Liver (tissue), 9 donors: ENCODE data around the gene ARHGEF10L. TPM values are rescaled to one million over a fixed set of nuclear protein-coding genes. Genes with fewer than 3 reads are reported as not detected.

Source experiments
- DNase-seq: peaks from one replicate; pipeline ENCODE4 v3.0.0-alpha.2; 2017; ENCODE audit warnings: low spot score
- H3K27ac ChIP-seq, 2 donors: one replicate each; pipeline ENCODE4 v1.7.0; 2013; ENCODE audit warnings: inconsistent platforms in 2 of 2, low read length in 2 of 2, control low read depth in 1 of 2, low read depth in 1 of 2, mild to moderate bottlenecking in 1 of 2
- H3K27me3 ChIP-seq, 4 donors: one replicate each; pipeline versions ENCODE4 v1.6.1 to v1.7.0; 2013; ENCODE audit warnings: low read length in 3 of 4, inconsistent platforms in 1 of 4, mild to moderate bottlenecking in 1 of 4, moderate library complexity in 1 of 4; ENCODE audit not compliant: control insufficient read depth in 4 of 4, insufficient read depth in 4 of 4
- H3K36me3 ChIP-seq, 4 donors: one replicate each; pipeline versions ENCODE4 v1.6.1 to v1.7.0; 2013; ENCODE audit warnings: low read length in 3 of 4, mild to moderate bottlenecking in 3 of 4, low read depth in 1 of 4, moderate library complexity in 1 of 4; ENCODE audit not compliant: control insufficient read depth in 4 of 4, insufficient read depth in 3 of 4
- H3K4me1 ChIP-seq, 4 donors: one replicate each; pipeline versions ENCODE4 v1.6.1 to v1.7.0; 2013; ENCODE audit warnings: low read length in 3 of 4, mild to moderate bottlenecking in 3 of 4, moderate library complexity in 1 of 4; ENCODE audit not compliant: control insufficient read depth in 4 of 4, insufficient read depth in 4 of 4
- H3K4me3 ChIP-seq, 3 donors: one replicate each; pipeline versions ENCODE4 v1.6.1 to v1.7.0; 2013; ENCODE audit warnings: low read length in 3 of 3, control low read depth in 1 of 3, low read depth in 1 of 3, mild to moderate bottlenecking in 1 of 3
- H3K9ac ChIP-seq, 2 donors: one replicate each; pipeline ENCODE4 v1.7.0; 2013; ENCODE audit warnings: low read length in 2 of 2, mild to moderate bottlenecking in 2 of 2, moderate library complexity in 2 of 2, control low read depth in 1 of 2, low read depth in 1 of 2
- H3K9me3 ChIP-seq, 4 donors: one replicate each; pipeline versions ENCODE4 v1.6.1 to v1.7.0; 2013; ENCODE audit warnings: low read length in 3 of 4; ENCODE audit not compliant: control insufficient read depth in 4 of 4
- CTCF ChIP-seq: fragments of 150-350 bp; IDR thresholded peaks from 2 replicates; pipeline ENCODE4 v1.5.1; 2017; ENCODE audit warnings: improper control_type of control experiment, low read depth, low read length; ENCODE audit not compliant: missing input control
- EGR1 ChIP-seq, 2 donors: IDR thresholded peaks; 2 replicates each; pipeline ENCODE4 v1.6.1; 2016 to 2018; ENCODE audit warnings: antibody characterized with exemption in 2 of 2, low read depth in 2 of 2
- FOXA1 ChIP-seq: IDR thresholded peaks from 2 replicates; pipeline ENCODE4 v1.6.1; 2016; ENCODE audit warnings: antibody characterized with exemption
- FOXA2 ChIP-seq: IDR thresholded peaks from 2 replicates; pipeline ENCODE4 v1.6.1; 2016; ENCODE audit warnings: antibody characterized with exemption
- GABPA ChIP-seq, 2 donors: IDR thresholded peaks in 1 of 2; conservative IDR thresholded peaks in 1 of 2; 2 replicates each; pipeline ENCODE4 v1.6.1; 2016; ENCODE audit warnings: antibody characterized with exemption in 2 of 2, mild to moderate bottlenecking in 1 of 2, moderate library complexity in 1 of 2
- HNF4A ChIP-seq, 2 donors: conservative IDR thresholded peaks; 2 replicates each; pipeline ENCODE4 v1.6.1; 2016; ENCODE audit warnings: antibody characterized with exemption in 2 of 2, mild to moderate bottlenecking in 2 of 2
- HNF4G ChIP-seq: IDR thresholded peaks from 2 replicates; pipeline ENCODE4 v1.6.1; 2016; ENCODE audit warnings: antibody characterized with exemption
- JUND ChIP-seq, 2 donors: IDR thresholded peaks; 2 replicates each; pipeline ENCODE4 v1.6.1; 2016; ENCODE audit warnings: antibody characterized with exemption in 2 of 2
- MAX ChIP-seq: IDR thresholded peaks from 2 replicates; pipeline ENCODE4 v1.6.1; 2016; ENCODE audit warnings: antibody characterized with exemption
- NR2F2 ChIP-seq: IDR thresholded peaks from 2 replicates; pipeline ENCODE4 v1.6.1; 2016; ENCODE audit warnings: antibody characterized with exemption
- RAD21 ChIP-seq, 2 donors: IDR thresholded peaks; 2 replicates each; pipeline ENCODE4 v1.6.1; 2016; ENCODE audit warnings: antibody characterized with exemption in 2 of 2, mild to moderate bottlenecking in 2 of 2
- REST ChIP-seq: IDR thresholded peaks from 2 replicates; pipeline ENCODE4 v1.6.1; 2016; ENCODE audit warnings: antibody characterized with exemption, mild to moderate bottlenecking
- RXRA ChIP-seq, 2 donors: IDR thresholded peaks; 2 replicates each; pipeline ENCODE4 v1.6.1; 2017 to 2018; ENCODE audit warnings: antibody characterized with exemption in 2 of 2, mild to moderate bottlenecking in 1 of 2
- YY1 ChIP-seq: IDR thresholded peaks from 2 replicates; pipeline ENCODE4 v1.6.1; 2016; ENCODE audit warnings: antibody characterized with exemption, mild to moderate bottlenecking
- ZBTB33 ChIP-seq: IDR thresholded peaks from 2 replicates; pipeline ENCODE4 v1.6.1; 2016; ENCODE audit warnings: antibody characterized with exemption
- WGBS: extraction: QIAGEN DNeasy Blood & Tissue Kit; methylation state at CpG from one replicate; pipeline ENCODE4 v1.1.7; 2013; 5-methylcytosine and 5-hydroxymethylcytosine counted together
- polyA plus RNA-seq, 2 donors: library from polyadenylated mRNA; stranded (reverse) in 1 of 2; unstranded in 1 of 2; fragments of 200-250 nt in 1 of 2; fragments of >200 nt in 1 of 2; fragmentation: Nextera tagmentation in 1 of 2; extraction: Ambion mirVana in 1 of 2; gene quantifications; one replicate each; pipeline versions ENCODE4 v1.2.1 to v1.2.3, GENCODE V29; 2013 to 2015
- total RNA-seq, 2 donors: library from RNA; depleted of rRNA; stranded (reverse); fragments of >200 nt; gene quantifications; one replicate each; pipeline ENCODE4 v1.2.3, GENCODE V29; 2014
- donor health status: healthy.
- donor health status: healthy.
- donor health status: healthy.
- donor health status: healthy.
- donor health status: healthy.

The ARHGEF10L gene
- total and polyA plus RNA-seq, 4 donors, result 26.3 to 169 (median 57.5) TPM

GRCh38 chr1:17520041-17520440 is 19.5 kb upstream of the ARHGEF10L start:
- DNase-seq, result no peak
- no peaks in the 10 kb centered on the region for H3K9me3 ChIP-seq
- H3K27ac ChIP-seq, result no peak overlapping the region
- 72% methylated on average over 12 of the region's 12 CpGs for WGBS
- peaks cover 10 to 18% (median 15%) of the 10 kb centered on the region in 4 donors for H3K4me1 ChIP-seq
- no peaks in the 10 kb centered on the region for H3K36me3 ChIP-seq
- H3K4me3 ChIP-seq, result no peak overlapping the region
- H3K27me3 ChIP-seq, result no peaks in the 10 kb centered on the region
- H3K9ac ChIP-seq, result no peak overlapping the region
- TF ChIP-seq YY1, result no peak
- no peak for TF ChIP-seq CTCF
- no peak for TF ChIP-seq HNF4A (conservative IDR thresholded peaks at IDR 0.05)
- TF ChIP-seq JUND (IDR thresholded peaks at IDR 0.05), result no peak
- no peak for TF ChIP-seq MAX
- TF ChIP-seq REST, result no peak
- no peak for TF ChIP-seq GABPA (IDR thresholded peaks at IDR 0.05 in 1 of 2, conservative IDR thresholded peaks at IDR 0.05 in 1 of 2)
- TF ChIP-seq FOXA2, result no peak
- TF ChIP-seq RXRA (IDR thresholded peaks at IDR 0.05), result no peak
- TF ChIP-seq NR2F2, result no peak
- no peak for TF ChIP-seq ZBTB33
- TF ChIP-seq FOXA1, result no peak
- TF ChIP-seq RAD21 (IDR thresholded peaks at IDR 0.05), result no peak

- Histone ChIP-seq H3K9me3 (no peaks in the 10 kb centered on the region), H3K27me3 (no peaks in the 10 kb centered on the region), H3K4me3 (no peak overlapping the region), H3K9ac (no peak overlapping the region), H3K36me3 (no peaks in the 10 kb centered on the region), H3K27ac (no peak overlapping the region), H3K4me1 (peaks cover 10 to 16% (median 13%) of the 10 kb centered on the region in 4 donors)
- TF ChIP-seq CTCF, result no peak
- no peak for TF ChIP-seq HNF4G
- TF ChIP-seq FOXA1, result no peak
- no peak for TF ChIP-seq EGR1 (IDR thresholded peaks at IDR 0.05; ENCODE audit: low read depth in 2 of 2)
- WGBS, result 76% methylated on average over 13 of the region's 13 CpGs
- no peak for DNase-seq
These were observed 18.8 kb upstream of the ARHGEF10L start for GRCh38 chr1:17520473-17521319.
